Suprapubic skin (tissue), 4 donors: ENCODE data around the gene CCDC70.

Experiments used
- EP300 ChIP-seq: sonication (generic); formaldehyde crosslinking; IDR thresholded peaks from one replicate; pipeline ENCODE4 v1.6.1; 2017; ENCODE audit warnings: antibody characterized with exemption
- POLR2A ChIP-seq, 2 donors: fragments of 450-650 bp; IDR thresholded peaks; one replicate each; pipeline ENCODE4 v1.6.1; 2017; ENCODE audit warnings: antibody characterized with exemption in 2 of 2, mild to moderate bottlenecking in 2 of 2, moderate library complexity in 2 of 2
- POLR2AphosphoS5 ChIP-seq, 3 donors: sonication (generic); formaldehyde crosslinking; IDR thresholded peaks; one replicate each; pipeline ENCODE4 v1.6.1; 2017; ENCODE audit warnings: antibody characterized with exemption in 3 of 3
- TF ChIP-seq, protein P1 (sequence below), 2 donors: fragments of 200-600 bp in 1 of 2; fragments of 450-650 bp in 1 of 2; sonication (generic) in 1 of 2; IDR thresholded peaks; one replicate each; pipeline ENCODE4 v1.5.1; 2016 to 2019; ENCODE audit warnings: antibody characterized with exemption in 2 of 2, mild to moderate bottlenecking in 1 of 2, moderate library complexity in 1 of 2

DNA sequence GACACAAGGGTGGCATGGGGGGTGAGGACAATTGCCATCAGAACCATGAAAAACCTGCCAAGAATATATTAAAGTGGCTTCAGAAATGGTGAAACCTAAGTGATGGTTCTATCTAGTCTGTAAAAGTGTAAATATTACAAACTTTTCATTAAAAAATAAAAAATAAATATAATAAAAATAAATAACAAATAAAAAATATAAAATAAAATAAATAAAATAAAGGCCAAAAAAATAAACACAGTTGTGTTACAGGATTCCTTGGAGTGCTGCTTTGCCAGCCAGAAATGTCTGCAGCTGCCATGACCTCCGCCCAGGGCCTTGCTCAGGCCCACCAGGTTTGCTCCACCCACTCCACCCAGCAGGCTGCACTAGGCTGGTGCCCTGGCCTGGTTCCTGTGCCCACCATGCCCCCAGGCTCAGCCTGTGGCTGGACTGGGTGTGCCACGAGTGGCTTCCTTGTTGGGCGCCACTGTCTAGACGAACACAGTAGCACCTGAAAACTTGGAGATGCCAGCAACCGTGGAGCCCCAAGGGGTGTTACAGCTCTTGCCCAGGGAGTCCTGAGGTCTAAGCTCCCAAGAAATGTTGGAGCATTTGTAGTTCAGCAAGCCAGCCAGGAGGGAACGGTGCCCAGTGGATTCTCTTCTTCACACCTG, 20.9 kb downstream of the CCDC70 start:
- TF ChIP-seq, protein P1, sequence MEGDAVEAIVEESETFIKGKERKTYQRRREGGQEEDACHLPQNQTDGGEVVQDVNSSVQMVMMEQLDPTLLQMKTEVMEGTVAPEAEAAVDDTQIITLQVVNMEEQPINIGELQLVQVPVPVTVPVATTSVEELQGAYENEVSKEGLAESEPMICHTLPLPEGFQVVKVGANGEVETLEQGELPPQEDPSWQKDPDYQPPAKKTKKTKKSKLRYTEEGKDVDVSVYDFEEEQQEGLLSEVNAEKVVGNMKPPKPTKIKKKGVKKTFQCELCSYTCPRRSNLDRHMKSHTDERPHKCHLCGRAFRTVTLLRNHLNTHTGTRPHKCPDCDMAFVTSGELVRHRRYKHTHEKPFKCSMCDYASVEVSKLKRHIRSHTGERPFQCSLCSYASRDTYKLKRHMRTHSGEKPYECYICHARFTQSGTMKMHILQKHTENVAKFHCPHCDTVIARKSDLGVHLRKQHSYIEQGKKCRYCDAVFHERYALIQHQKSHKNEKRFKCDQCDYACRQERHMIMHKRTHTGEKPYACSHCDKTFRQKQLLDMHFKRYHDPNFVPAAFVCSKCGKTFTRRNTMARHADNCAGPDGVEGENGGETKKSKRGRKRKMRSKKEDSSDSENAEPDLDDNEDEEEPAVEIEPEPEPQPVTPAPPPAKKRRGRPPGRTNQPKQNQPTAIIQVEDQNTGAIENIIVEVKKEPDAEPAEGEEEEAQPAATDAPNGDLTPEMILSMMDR (IDR thresholded peaks at IDR 0.05) = no peak
- TF ChIP-seq EP300 (no peak), POLR2A (IDR thresholded peaks at IDR 0.05) (no peak), POLR2AphosphoS5 (IDR thresholded peaks at IDR 0.05) (no peak)
